CD14-positive monocyte (primary cell): ENCODE measurements around the gene CAMK1D. TPM values are rescaled to one million over a fixed set of nuclear protein-coding genes. Genes with fewer than 3 reads are reported as not detected.

ENCODE experiments used
- DNase-seq, 3 donors: peaks; one replicate each; pipeline ENCODE4 v3.0.0-alpha.2; 2011 to 2022
- H2AFZ ChIP-seq: 2 replicates; pipeline ENCODE4 v1.6.0; 2012; ENCODE audit warnings: mild to moderate bottlenecking, low read depth, low read length, inconsistent platforms; ENCODE audit not compliant: insufficient read depth, poor library complexity, severe bottlenecking
- H3K27ac ChIP-seq, 2 donors: 1 replicate in 1 of 2; 2 replicates in 1 of 2; pipeline ENCODE4 v1.5.1; 2012 to 2013; ENCODE audit warnings: low read length in 2 of 2, control low read depth in 1 of 2, inconsistent platforms in 1 of 2, low read depth in 1 of 2, mild to moderate bottlenecking in 1 of 2
- H3K27me3 ChIP-seq, 2 donors: one replicate each; pipeline versions ENCODE4 v1.6.0 to v1.6.1; 2011 to 2013; ENCODE audit warnings: low read length in 2 of 2; ENCODE audit not compliant: control insufficient read depth in 2 of 2, insufficient read depth in 2 of 2
- H3K36me3 ChIP-seq, 2 donors: replicated peaks in 1 of 2; 1 replicate in 1 of 2; 2 replicates in 1 of 2; pipeline versions ENCODE4 v1.5.1 to v1.6.1; 2012 to 2013; ENCODE audit warnings: low read length in 2 of 2, control low read depth in 1 of 2, inconsistent platforms in 1 of 2, mild to moderate bottlenecking in 1 of 2; ENCODE audit not compliant: insufficient read depth in 2 of 2, control insufficient read depth in 1 of 2
- H3K4me1 ChIP-seq, 2 donors: 1 replicate in 1 of 2; 2 replicates in 1 of 2; pipeline versions ENCODE4 v1.5.1 to v1.6.1; 2012 to 2013; ENCODE audit warnings: low read length in 2 of 2, control low read depth in 1 of 2, inconsistent platforms in 1 of 2, mild to moderate bottlenecking in 1 of 2, moderate library complexity in 1 of 2; ENCODE audit not compliant: insufficient read depth in 2 of 2, control insufficient read depth in 1 of 2
- H3K4me2 ChIP-seq: replicated peaks from 2 replicates; pipeline ENCODE3; 2012; ENCODE audit warnings: low read length, moderate library complexity, mild to moderate bottlenecking; ENCODE audit not compliant: poor library complexity, severe bottlenecking; ENCODE audit errors: extremely low read depth
- H3K4me3 ChIP-seq, 3 experiments: fragments of 200-600 bp in 1 of 3; sonication (generic) in 1 of 3; replicated peaks in 1 of 3; 1 replicate in 2 of 3; 2 replicates in 1 of 3; pipeline ENCODE4 v1.5.1; 2011 to 2013; ENCODE audit warnings: low read length in 3 of 3, mild to moderate bottlenecking in 3 of 3, control low read depth in 2 of 3, low read depth in 2 of 3, inconsistent platforms in 1 of 3, moderate library complexity in 1 of 3
- H3K79me2 ChIP-seq: 2 replicates; pipeline ENCODE4 v1.6.0; 2012; ENCODE audit warnings: mild to moderate bottlenecking, control low read depth, inconsistent platforms, low read length, moderate library complexity; ENCODE audit not compliant: insufficient read depth
- H3K9ac ChIP-seq: 2 replicates; pipeline ENCODE4 v1.6.0; 2017; ENCODE audit warnings: low read length, mild to moderate bottlenecking; ENCODE audit not compliant: insufficient read depth, poor library complexity, severe bottlenecking
- H3K9me3 ChIP-seq, 2 donors: replicated peaks in 1 of 2; 1 replicate in 1 of 2; 2 replicates in 1 of 2; pipeline versions ENCODE4 v1.5.1 to v1.6.1; 2012 to 2013; ENCODE audit warnings: low read length in 2 of 2, control low read depth in 1 of 2; ENCODE audit not compliant: control insufficient read depth in 1 of 2, insufficient read depth in 1 of 2
- H4K20me1 ChIP-seq: 2 replicates; pipeline ENCODE4 v1.6.0; 2012; ENCODE audit warnings: mild to moderate bottlenecking, low read length, control low read depth, moderate library complexity; ENCODE audit not compliant: insufficient read depth
- H3K27ac Mint-ChIP-seq, 7 donors: one replicate each; pipeline ENCODE4 v1.8.0; 2020; ENCODE audit warnings: mild to moderate bottlenecking in 7 of 7, mixed read lengths in 7 of 7, moderate library complexity in 6 of 7, inconsistent platforms in 2 of 7
- H3K27me3 Mint-ChIP-seq, 3 donors: one replicate each; pipeline ENCODE4 v1.8.0; 2021 to 2022; ENCODE audit warnings: low read depth in 3 of 3, mild to moderate bottlenecking in 3 of 3, mixed read lengths in 3 of 3, moderate library complexity in 3 of 3, inconsistent platforms in 1 of 3
- H3K36me3 Mint-ChIP-seq, 2 donors: one replicate each; pipeline ENCODE4 v1.8.0; 2020; ENCODE audit warnings: mixed read lengths in 2 of 2, inconsistent platforms in 1 of 2, mild to moderate bottlenecking in 1 of 2
- H3K4me1 Mint-ChIP-seq: one replicate; pipeline ENCODE4 v1.8.0; 2020; ENCODE audit warnings: mild to moderate bottlenecking, mixed read lengths
- H3K4me3 Mint-ChIP-seq, 2 donors: one replicate each; pipeline ENCODE4 v1.8.0; 2020; ENCODE audit warnings: mild to moderate bottlenecking in 2 of 2, mixed read lengths in 2 of 2, moderate library complexity in 1 of 2
- H3K9me3 Mint-ChIP-seq, 7 donors: one replicate each; pipeline ENCODE4 v1.8.0; 2020 to 2022; ENCODE audit warnings: mixed read lengths in 7 of 7, mild to moderate bottlenecking in 6 of 7, moderate library complexity in 6 of 7, inconsistent platforms in 2 of 7
- WGBS: methylation state at CpG from one replicate; pipeline ENCODE4 v1.1.5; 2013; ENCODE audit warnings: missing lambda C conversion rate; ENCODE audit not compliant: insufficient coverage; 5-methylcytosine and 5-hydroxymethylcytosine counted together
- intact Hi-C, 2 donors: fragments of 100-400 bp; cut with micrococcal nuclease; formaldehyde crosslinking; loops; one replicate each; pipeline versions ENCODE4 v1.15.0 to v1.15.1; 2023
- polyA plus RNA-seq, 3 donors: library from polyadenylated mRNA; depleted of rRNA in 1 of 3; unstranded in 2 of 3; stranded (reverse) in 1 of 3; fragments of 300-500 nt in 2 of 3; fragments of >200 nt in 1 of 3; fragmentation: Illumina TruSeq in 2 of 3; gene quantifications; 1 replicate in 2 of 3; 2 replicates in 1 of 3; pipeline ENCODE4 v1.2.3, GENCODE V29; 2012 to 2021
- TF ChIP-seq, protein P1 (sequence below): fragments of 200-600 bp; IDR thresholded peaks from one replicate; pipeline ENCODE4 v1.8.0; 2022; ENCODE audit warnings: antibody characterized with exemption, mild to moderate bottlenecking

The CAMK1D gene
- polyA plus RNA-seq, 3 donors = 6.7 to 11.8 (median 7.1) TPM

- Mint-ChIP-seq H3K4me3 (no peak overlapping the region), H3K4me1 (peaks cover 10% of the 10 kb centered on the region), H3K27me3 (peaks cover 2 to 6% (median 4%) of the 10 kb centered on the region in 3 donors), H3K27ac (no peak overlapping the region), H3K9me3 (peaks cover 0 to 3% (median 0%) of the 10 kb centered on the region in 7 donors), H3K36me3 (no peaks in the 10 kb centered on the region)
- H3K4me2 ChIP-seq = no peak overlapping the region
- whole genome bisulfite sequencing = 40% methylated on average over 6 of the region's 9 CpGs
- no peak overlapping the region for H3K4me3 ChIP-seq
- TF ChIP-seq, protein P1, sequence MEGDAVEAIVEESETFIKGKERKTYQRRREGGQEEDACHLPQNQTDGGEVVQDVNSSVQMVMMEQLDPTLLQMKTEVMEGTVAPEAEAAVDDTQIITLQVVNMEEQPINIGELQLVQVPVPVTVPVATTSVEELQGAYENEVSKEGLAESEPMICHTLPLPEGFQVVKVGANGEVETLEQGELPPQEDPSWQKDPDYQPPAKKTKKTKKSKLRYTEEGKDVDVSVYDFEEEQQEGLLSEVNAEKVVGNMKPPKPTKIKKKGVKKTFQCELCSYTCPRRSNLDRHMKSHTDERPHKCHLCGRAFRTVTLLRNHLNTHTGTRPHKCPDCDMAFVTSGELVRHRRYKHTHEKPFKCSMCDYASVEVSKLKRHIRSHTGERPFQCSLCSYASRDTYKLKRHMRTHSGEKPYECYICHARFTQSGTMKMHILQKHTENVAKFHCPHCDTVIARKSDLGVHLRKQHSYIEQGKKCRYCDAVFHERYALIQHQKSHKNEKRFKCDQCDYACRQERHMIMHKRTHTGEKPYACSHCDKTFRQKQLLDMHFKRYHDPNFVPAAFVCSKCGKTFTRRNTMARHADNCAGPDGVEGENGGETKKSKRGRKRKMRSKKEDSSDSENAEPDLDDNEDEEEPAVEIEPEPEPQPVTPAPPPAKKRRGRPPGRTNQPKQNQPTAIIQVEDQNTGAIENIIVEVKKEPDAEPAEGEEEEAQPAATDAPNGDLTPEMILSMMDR = no peak
- intact Hi-C loops = no loop called here
- H3K27me3 ChIP-seq = no peaks in the 10 kb centered on the region
- H3K79me2 ChIP-seq = no peaks in the 10 kb centered on the region
- no peak overlapping the region for H3K27ac ChIP-seq
- peaks cover 95% of the 10 kb centered on the region for H4K20me1 ChIP-seq
- no peaks in the 10 kb centered on the region for H3K4me1 ChIP-seq
- H3K36me3 ChIP-seq = no peaks in the 10 kb centered on the region
- no peak overlapping the region for H3K9ac ChIP-seq
- no peak overlapping the region for H2AFZ ChIP-seq
- peak in 1 of 3 donors; percentile 17 for DNase-seq
- no peaks in the 10 kb centered on the region for H3K9me3 ChIP-seq
These were observed 70.0 kb downstream of the CAMK1D start for GRCh38 chr10:12419262-12419847.

- peaks cover 2 to 6% (median 4%) of the 10 kb centered on the region in 3 donors for H3K27me3 Mint-ChIP-seq
- H3K36me3 Mint-ChIP-seq = no peaks in the 10 kb centered on the region
- Histone ChIP-seq H4K20me1 (peaks cover 93% of the 10 kb centered on the region), H3K9me3 (no peaks in the 10 kb centered on the region), H3K4me3 (no peak overlapping the region), H3K36me3 (no peaks in the 10 kb centered on the region), H3K4me1 (no peaks in the 10 kb centered on the region), H3K9ac (no peak overlapping the region), H3K27me3 (no peaks in the 10 kb centered on the region), H2AFZ (no peak overlapping the region), H3K4me2 (no peak overlapping the region), H3K27ac (no peak overlapping the region), H3K79me2 (no peaks in the 10 kb centered on the region)
- H3K4me3 Mint-ChIP-seq = no peak overlapping the region
- peak overlapping the region in 1 of 7 donors; percentile 27 for H3K27ac Mint-ChIP-seq
- H3K4me1 Mint-ChIP-seq = peaks cover 14% of the 10 kb centered on the region
- peaks cover 0 to 5% (median 0%) of the 10 kb centered on the region in 7 donors for H3K9me3 Mint-ChIP-seq
- intact Hi-C loops = no loop called here
- TF ChIP-seq, protein P1 = no peak
- DNase-seq = no peak
- WGBS = 100% methylated on average over 1 of the region's 7 CpGs
These were observed 71.3 kb downstream of the CAMK1D start for GRCh38 chr10:12420530-12421120.
